GM21360 (cell line): ENCODE results near the gene IMPDH1.
"Not testable (repeated sequence)": the region's sequence is repeated elsewhere in the genome, so short reads cannot be mapped to it uniquely, and the experiment has no call there.

Experiments
- ATAC-seq: cut with Tn5 transposase; IDR thresholded peaks from one replicate; pipeline ENCODE4 v1.9.1; 2021; ENCODE audit warnings: mild to moderate bottlenecking, moderate library complexity; ENCODE audit not compliant: unreplicated experiment

The IMPDH1 gene

GRCh38 chr7:128409596-128410450, at the start of gene IMPDH1:
TSS of gene IMPDH1 (minus strand) at chr7:128409982. CDS start at chr7:128409901, 81 bp downstream.
- peak; percentile 65 for ATAC-seq

GRCh38 chr7:128459394-128459878, 49.7 kb upstream of the IMPDH1 start:
- peak; percentile 33 for ATAC-seq

- peak; percentile 7 for ATAC-seq
Observed at GRCh38 chr7:128458956-128459355, 49.2 kb upstream of the IMPDH1 start.

GRCh38 chr7:128457385-128457784, 47.6 kb upstream of the IMPDH1 start:
- ATAC-seq: not testable (repeated sequence)

DNA sequence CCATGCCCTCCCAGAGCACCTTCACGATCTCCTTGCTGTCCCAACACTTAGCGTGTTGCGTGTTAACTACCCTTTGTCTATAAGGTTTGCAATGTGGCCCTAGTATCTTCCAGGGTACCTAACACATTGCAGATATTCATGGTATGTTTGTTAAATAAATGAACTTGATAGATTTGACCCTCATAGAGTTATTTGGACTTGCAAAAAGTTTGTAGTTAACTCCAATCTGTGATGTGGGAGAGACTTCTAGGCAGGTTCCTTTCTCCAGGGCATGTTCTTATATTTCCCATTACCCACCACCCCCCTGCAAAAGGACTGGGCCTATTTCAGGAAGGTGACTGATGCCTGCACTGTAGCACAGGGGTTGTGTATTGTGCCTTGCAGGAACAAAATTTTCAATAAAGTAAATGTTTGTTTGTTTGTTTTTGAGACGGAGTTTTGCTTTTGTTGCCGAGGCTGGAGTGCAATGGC, 46.5 kb upstream of the IMPDH1 start:
- ATAC-seq: no peak

GRCh38 chr7:128455543-128456254, 45.9 kb upstream of the IMPDH1 start, which contains the start of gene HILPDA:
TSS of gene HILPDA (plus strand) at chr7:128455878. CDS start at chr7:128457269, 1,391 bp downstream.
- ATAC-seq: peak; percentile 79

DNA sequence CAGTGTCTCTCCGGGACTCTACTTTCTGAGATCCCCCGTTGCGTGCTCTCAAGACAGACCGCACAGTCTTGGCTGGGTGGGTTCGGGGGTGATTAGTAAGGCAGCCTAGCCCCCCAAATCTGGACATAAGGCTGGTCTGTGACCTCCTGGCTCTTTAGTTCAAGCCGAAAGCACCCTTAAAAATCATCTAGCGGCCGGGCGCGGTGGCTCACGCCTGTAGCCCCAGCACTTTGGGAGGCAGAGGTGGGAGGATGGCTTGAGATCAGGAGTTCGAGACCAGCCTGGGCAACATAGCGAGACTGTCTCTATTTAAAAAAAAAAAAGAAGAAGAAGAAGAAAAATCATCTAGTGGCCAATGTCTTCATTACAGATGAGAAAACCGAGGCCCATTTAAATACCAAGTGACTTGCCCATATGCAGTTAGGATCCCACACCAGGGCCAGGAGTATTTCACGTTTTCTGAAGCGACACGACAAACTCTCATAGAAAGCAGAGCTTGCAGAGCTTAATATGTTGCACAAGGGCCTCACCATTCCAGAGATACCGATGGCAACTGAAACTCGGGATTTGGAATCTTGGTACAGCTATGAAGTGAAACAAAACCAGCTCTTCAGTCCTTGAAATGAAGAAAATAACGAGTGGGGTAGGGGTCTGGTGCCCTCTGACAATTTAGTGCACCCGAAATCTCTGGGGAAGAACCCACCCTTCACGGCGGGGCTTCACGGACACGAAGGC, 45.2 kb upstream of the IMPDH1 start:
- ATAC-seq: no peak

DNA sequence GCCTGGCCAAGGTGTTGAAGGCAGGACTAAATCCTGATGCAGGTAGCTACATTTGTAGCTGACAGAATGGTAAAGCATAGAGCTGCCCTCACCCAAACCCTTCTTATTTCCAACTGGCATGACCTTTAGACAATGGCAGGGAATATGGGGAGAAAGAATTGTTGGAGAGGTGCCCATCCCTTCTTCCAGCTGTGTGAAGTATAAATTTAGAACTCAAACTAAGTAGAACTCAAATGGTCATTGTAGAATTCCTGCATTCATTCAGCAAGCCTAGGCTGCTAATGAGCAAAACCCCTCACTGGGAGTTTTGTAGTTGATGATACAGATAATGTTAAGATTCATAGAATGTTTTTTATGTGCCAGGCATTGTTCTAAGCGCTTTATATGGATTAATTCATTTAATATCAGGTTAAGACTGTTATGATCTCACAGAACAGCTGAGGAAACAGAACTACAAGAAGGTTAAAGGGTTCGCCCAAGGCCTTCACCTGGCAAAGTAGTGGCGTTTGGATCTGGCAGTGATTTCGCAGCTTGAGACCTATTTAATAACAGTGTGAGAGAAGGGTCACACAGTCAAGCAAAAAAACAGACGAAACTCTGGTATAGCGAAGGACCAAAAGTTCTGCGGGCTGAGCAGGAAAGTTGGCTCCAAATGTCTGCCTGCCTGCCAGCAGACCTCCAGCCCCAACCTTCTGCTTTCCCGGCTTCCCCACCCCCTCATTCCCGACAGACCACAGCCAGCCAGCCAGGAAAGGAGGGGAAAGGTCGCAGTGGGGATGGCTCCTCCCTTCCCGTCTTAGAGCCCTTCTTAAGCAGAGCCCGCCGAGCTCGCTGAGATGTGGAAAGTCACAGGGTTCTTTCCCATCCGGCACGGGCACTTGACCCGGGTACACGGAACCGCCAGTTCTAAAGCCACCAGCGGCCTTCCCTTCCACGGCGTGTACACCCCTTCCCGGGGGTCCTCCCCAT, 44.3 kb upstream of the IMPDH1 start:
- ATAC-seq: no peak

GRCh38 chr7:128452552-128452951, 42.8 kb upstream of the IMPDH1 start:
- no peak for ATAC-seq

DNA sequence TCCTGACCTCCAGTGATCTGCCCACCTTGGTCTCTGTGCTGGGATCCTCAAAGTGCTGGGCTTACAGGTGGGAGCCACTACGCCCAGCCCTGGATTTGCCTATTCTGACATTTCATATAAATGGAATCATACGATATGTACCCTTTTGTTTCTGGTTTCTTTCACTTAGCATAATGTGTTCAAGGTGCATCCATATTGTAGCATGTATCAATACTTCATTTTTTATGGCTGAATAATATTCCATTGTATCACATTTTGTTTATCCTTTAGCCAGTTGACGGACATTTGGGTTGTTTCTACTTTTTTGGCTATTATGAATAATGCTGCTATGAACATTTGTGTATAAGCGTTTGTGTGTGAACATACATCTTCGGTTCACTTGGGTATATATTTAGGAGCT, 41.1 kb upstream of the IMPDH1 start:
- ATAC-seq: no peak

DNA sequence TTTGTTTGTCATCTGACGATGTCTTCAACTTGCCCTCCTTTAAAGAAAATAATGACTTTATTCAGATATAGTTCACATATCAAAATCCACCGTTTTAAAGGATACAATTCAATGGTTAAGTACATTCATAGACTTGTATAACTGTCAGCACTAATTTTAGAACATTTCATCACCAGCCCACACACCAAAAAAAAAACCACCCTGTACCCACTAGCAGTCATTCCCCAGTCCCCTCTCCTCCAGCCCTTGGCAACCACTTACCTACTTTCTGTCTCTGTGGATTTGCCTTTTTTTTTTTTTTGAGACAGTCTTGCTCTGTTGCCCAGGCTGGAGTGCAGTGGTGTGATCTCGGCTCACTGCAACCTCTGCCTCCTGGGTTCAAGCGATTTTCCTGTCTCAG, 40.6 kb upstream of the IMPDH1 start:
- ATAC-seq: no peak

- no peak for ATAC-seq
Observed at GRCh38 chr7:128448751-128449302, 39.0 kb upstream of the IMPDH1 start.

- no peak for ATAC-seq
Observed at GRCh38 chr7:128447941-128448564, 38.3 kb upstream of the IMPDH1 start.

- no peak for ATAC-seq
Observed at GRCh38 chr7:128446306-128446705, 36.5 kb upstream of the IMPDH1 start.

DNA sequence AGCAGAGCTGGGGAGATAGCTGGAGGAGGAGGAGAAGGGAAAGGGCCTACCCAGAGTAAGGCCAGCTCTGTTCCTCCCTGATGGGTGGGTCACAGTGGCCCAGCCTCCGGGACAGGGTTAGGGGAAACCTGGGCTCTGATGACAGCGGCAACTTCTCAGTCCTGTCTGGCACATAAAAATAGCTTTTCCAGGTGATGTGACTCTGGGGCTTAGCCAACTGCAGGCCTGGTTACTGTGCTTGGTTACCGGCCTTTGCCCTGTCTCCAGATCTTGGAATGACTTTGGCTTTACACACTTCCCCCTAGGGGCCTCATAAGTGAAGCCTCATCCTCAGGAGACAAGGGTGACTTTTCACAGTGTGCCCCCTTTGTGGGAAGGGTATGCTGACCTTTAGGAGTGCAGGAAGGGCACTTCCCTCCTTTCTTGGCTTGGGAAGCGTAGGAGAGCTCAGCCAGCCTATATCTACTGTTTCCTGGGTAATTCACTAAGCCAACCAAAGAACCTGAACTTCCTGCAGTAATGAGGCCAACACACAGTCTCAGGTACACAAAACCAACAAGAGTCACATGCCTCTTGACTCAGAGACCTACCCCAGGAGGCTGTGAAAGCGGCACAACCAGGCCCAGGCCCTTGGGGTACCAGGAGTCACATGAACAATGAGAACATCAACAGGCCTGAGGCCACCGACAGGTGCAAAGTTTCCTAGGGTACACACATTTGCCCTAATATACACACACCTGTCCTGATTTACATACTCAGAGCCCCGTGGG, 34.2 kb upstream of the IMPDH1 start:
- ATAC-seq: no peak

DNA sequence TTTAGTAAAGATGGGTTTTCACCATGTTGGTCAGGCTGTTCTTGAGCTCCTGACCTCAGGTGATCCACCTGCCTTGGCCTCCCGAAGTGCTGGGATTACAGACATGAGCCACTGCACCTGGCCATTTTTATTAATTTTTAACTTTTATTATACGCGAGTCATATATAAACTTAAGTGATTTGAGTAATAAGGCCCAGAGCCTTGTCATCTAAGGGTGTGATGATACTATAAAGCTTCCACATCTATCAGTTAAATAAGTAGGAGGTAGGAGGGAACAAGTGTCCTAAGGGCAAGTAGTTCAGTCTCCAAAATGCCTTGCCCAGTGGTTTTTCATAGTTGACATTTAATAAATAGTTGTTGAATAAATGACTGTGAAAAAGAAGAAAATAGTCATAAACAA, 32.6 kb upstream of the IMPDH1 start:
- no peak for ATAC-seq

DNA sequence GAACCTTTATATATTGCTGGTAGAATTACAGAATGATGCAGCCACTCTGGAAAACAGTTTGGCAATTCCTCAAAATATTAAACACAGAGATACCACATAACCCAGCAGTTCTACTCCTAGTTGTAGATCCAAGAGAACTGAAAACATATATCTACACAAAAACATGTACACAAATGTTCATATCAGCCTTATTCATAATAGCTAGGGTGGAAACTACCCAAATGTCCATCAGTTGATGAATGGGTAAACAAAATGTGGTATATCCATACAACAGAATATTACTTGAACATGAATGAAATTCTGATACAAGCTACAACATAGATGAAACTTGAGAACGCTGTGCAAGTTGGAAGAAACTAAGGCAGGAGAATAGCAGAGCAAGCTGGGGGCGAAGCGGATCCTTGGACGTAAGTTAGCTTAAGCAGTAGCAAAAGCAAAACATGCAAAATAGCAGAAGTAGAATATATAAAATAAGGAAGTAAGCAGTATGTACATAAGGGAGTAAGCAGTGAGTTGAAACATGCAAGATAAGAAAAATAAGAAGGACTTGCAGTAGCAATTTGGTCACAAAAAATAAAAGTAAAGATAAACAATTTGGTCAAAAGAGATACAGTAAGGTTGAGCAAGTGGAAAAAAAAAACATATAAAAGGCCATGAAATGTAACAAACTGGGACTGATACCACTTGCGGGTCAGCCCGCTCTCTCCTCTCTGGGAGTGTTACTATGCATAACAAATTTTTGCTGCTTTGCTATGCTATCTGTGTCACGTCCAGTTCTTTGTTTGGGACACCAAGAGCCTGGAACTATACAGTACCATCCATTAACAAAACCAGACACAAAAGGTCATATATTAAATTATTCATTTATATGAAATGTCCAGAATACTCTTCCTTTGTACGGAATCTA, 27.9 kb upstream of the IMPDH1 start:
- no peak for ATAC-seq
